SKM-1 treated with dmso at 0.1 percent for 144 hours (cell line): ENCODE results near the gene ABO.
"Not testable (repeated sequence)": the region's sequence is repeated elsewhere in the genome, so short reads cannot be mapped to it uniquely, and the experiment has no call there.

Experiments
- DNase-seq: peaks from one replicate; lab custom pipeline; 2025; ENCODE audit not compliant: unreplicated experiment; lab: John Stamatoyannopoulos, UW

ABO gene

GRCh38 chr9:133205996-133206931, 68.7 kb downstream of the ABO start:
- no peak for DNase-seq

- not testable (repeated sequence) for DNase-seq
These were observed 69.5 kb downstream of the ABO start for GRCh38 chr9:133205481-133205887.
